Lower leg skin (tissue), 3 donors: Measurements from ENCODE around the gene ELFN2.

ENCODE experiments used
- CTCF ChIP-seq, 3 donors: fragments of 450-650 bp; IDR thresholded peaks; one replicate each; pipeline ENCODE4 v1.5.1; 2016; ENCODE audit warnings: antibody characterized with exemption in 3 of 3, mild to moderate bottlenecking in 3 of 3, moderate library complexity in 2 of 3
- POLR2A ChIP-seq, 2 donors: fragments of 450-650 bp; IDR thresholded peaks; one replicate each; pipeline ENCODE4 v1.6.1; 2016 to 2017; ENCODE audit warnings: antibody characterized with exemption in 2 of 2, mild to moderate bottlenecking in 1 of 2, moderate library complexity in 1 of 2

- no peak for TF ChIP-seq CTCF (IDR thresholded peaks at IDR 0.05)
- no peak for TF ChIP-seq POLR2A (IDR thresholded peaks at IDR 0.05)
These were observed 694 bp upstream of the ELFN2 start for GRCh38 chr22:37427711-37428635.
